ENCODE results near the gene DDAH1. TPM values are rescaled to one million over a fixed set of nuclear protein-coding genes. Genes with fewer than 3 reads are reported as not detected.

Gene DDAH1
- total RNA-seq, 2 experiments from 2014 or later = not detected

- Histone ChIP-seq H3K27me3 (ENCODE audit: control insufficient read depth in 1 of 2, insufficient read depth in 2 of 2, low read length in 2 of 2) (no peaks in the 10 kb centered on the region), H3K4me1 (ENCODE audit: insufficient read depth, low read length) (no peaks in the 10 kb centered on the region), H3K27ac (ENCODE audit: low read depth in 1 of 2, low read length in 2 of 2) (no peak overlapping the region), H3K36me3 (ENCODE audit: insufficient read depth, low read length) (no peaks in the 10 kb centered on the region), H3K4me3 (ENCODE audit: low read length) (no peak overlapping the region), H3K9me3 (ENCODE audit: control insufficient read depth in 1 of 2, insufficient read depth in 1 of 2, low read length in 2 of 2) (no peaks in the 10 kb centered on the region)
- ATAC-seq (ENCODE audit: poor library complexity) = no peak
- no peaks in the 10 kb centered on the region for H3K4me1 Mint-ChIP-seq (ENCODE audit: low read depth)
- peaks cover 14% of the 10 kb centered on the region for H3K27me3 Mint-ChIP-seq
- intact Hi-C loops (cut with DNase I, micrococcal nuclease) = no loop called here
- no peak for DNase-seq
- no peaks in the 10 kb centered on the region for H3K9me3 Mint-ChIP-seq
- no peaks in the 10 kb centered on the region for H3K36me3 Mint-ChIP-seq (ENCODE audit: low read depth)
- TF ChIP-seq CTCF (IDR thresholded peaks at IDR 0.05) = no peak
- POLR2A ChIA-PET = no interaction called here
- CTCF ChIA-PET = no interaction called here
- no peak overlapping the region for H3K27ac Mint-ChIP-seq
- no peak overlapping the region for H3K4me3 Mint-ChIP-seq
These were observed 20.6 kb downstream of the DDAH1 start for GRCh38 chr1:85444381-85444780.

DNA sequence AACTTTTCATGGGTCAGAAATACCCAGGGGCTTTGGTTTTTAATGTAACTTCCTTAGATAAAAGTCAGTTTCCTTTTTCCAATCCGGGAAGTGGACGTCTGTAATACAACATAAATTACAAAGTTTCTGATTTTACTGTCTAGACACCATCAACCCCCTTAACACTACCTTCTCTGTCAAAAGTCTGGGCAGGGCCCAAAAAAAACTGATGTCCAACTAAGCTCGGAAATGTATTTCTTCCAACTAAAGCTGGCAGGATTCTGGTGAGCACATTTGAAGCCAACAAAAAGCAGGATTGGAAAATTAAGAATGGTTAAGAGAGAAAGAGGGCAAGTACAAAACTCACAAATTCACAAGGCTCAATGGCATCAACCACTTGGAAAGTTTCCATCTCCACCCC lies 24.3 kb downstream of the DDAH1 start:
- no peak overlapping the region for H3K4me3 ChIP-seq (ENCODE audit: low read length)
- no peaks in the 10 kb centered on the region for H3K9me3 ChIP-seq (ENCODE audit: control insufficient read depth in 1 of 2, insufficient read depth in 1 of 2, low read length in 2 of 2)
- no peaks in the 10 kb centered on the region for H3K4me1 ChIP-seq (ENCODE audit: insufficient read depth, low read length)
- Mint-ChIP-seq H3K4me1 (ENCODE audit: low read depth) (no peaks in the 10 kb centered on the region), H3K36me3 (ENCODE audit: low read depth) (no peaks in the 10 kb centered on the region), H3K4me3 (no peak overlapping the region), H3K9me3 (no peaks in the 10 kb centered on the region), H3K27me3 (peaks cover 14% of the 10 kb centered on the region), H3K27ac (no peak overlapping the region)
- no peaks in the 10 kb centered on the region for H3K36me3 ChIP-seq (ENCODE audit: insufficient read depth, low read length)
- no peak for TF ChIP-seq CTCF (IDR thresholded peaks at IDR 0.05)
- no peak for DNase-seq
- POLR2A ChIA-PET = no interaction called here
- CTCF ChIA-PET = interaction anchor here (0.6 to 1.5 kb wide), 2 partner anchors 13 to 471 kb away, joined by 3 read pairs; no protein-coding TSS in a partner anchor
- intact Hi-C loops (cut with DNase I, micrococcal nuclease) = no loop called here
- no peak for ATAC-seq (ENCODE audit: poor library complexity)
- no peaks in the 10 kb centered on the region for H3K27me3 ChIP-seq (ENCODE audit: control insufficient read depth in 1 of 2, insufficient read depth in 2 of 2, low read length in 2 of 2)
- no peak overlapping the region for H3K27ac ChIP-seq (ENCODE audit: low read depth in 1 of 2, low read length in 2 of 2)

DNA sequence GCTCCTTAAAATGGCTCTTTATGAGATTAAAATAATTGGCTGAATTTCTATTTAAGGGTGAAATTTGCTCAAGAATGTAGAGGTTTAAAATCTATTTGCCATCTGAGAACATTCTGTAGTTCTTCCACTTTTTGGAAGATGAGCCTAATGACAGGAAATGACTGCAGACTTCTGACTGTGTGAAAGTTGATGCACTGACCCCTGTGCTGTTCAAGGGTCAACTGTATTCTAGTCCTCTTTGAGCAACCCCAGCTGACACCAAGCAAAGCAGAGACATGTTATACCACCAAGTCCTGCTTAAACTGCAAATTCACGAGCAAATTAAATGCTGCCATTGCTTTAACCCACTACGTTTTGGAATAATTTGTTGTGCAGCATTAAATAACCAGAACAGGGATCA lies 26.6 kb downstream of the DDAH1 start:
- no peak for ATAC-seq (ENCODE audit: poor library complexity)
- Mint-ChIP-seq H3K4me3 (no peak overlapping the region), H3K27ac (no peak overlapping the region), H3K4me1 (ENCODE audit: low read depth) (no peaks in the 10 kb centered on the region), H3K9me3 (no peaks in the 10 kb centered on the region), H3K36me3 (ENCODE audit: low read depth) (no peaks in the 10 kb centered on the region), H3K27me3 (peaks cover 14% of the 10 kb centered on the region)
- ChIA-PET POLR2A (no interaction called here), CTCF (no interaction called here)
- H3K27me3 ChIP-seq (ENCODE audit: control insufficient read depth in 1 of 2, insufficient read depth in 2 of 2, low read length in 2 of 2) = no peaks in the 10 kb centered on the region
- TF ChIP-seq CTCF (IDR thresholded peaks at IDR 0.05) = no peak
- H3K27ac ChIP-seq (ENCODE audit: low read depth in 1 of 2, low read length in 2 of 2) = no peak overlapping the region
- H3K9me3 ChIP-seq (ENCODE audit: control insufficient read depth in 1 of 2, insufficient read depth in 1 of 2, low read length in 2 of 2) = no peaks in the 10 kb centered on the region
- no peaks in the 10 kb centered on the region for H3K4me1 ChIP-seq (ENCODE audit: insufficient read depth, low read length)
- no peaks in the 10 kb centered on the region for H3K36me3 ChIP-seq (ENCODE audit: insufficient read depth, low read length)
- intact Hi-C loops (cut with DNase I, micrococcal nuclease) = no loop called here
- no peak overlapping the region for H3K4me3 ChIP-seq (ENCODE audit: low read length)
- DNase-seq = no peak
